ENCODE data around the gene STUB1.

STUB1 gene

GRCh38 chr16:714558-715476 lies 34.6 kb downstream of the STUB1 start, which contains the start of gene METRN:
Gene METRN (plus strand): TSS chr16:715118. CDS start chr16:715290, 172 bp downstream.
- peak; percentile 79 for DNase-seq

DNA sequence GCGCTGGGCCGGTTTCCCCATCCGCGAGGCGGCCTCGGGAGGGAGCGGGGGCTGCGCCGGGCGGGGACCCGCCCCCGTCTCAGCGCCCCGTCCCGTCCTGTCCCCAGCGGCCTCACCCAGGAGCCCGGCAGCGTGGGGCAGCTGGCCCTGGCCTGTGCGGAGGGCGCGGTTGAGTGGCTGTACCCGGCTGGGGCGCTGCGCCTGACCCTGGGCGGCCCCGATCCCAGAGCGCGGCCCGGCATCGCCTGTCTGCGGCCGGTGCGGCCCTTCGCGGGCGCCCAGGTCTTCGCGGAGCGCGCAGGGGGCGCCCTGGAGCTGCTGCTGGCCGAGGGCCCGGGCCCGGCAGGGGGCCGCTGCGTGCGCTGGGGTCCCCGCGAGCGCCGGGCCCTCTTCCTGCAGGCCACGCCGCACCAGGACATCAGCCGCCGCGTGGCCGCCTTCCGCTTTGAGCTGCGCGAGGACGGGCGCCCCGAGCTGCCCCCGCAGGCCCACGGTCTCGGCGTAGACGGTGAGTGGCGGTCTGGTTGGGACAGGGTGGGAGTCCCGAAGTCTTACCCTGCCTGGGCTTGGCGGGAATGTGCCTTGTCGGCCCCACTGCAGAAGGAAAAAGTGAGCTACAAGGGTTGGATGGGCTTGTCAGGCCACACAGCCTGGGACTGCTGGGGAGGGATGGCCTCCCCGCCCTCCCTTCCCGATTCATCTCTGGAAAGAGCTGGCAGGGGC lies 35.4 kb downstream of the STUB1 start:
- DNase-seq: no peak

GRCh38 chr16:716200-716568 lies 36.0 kb downstream of the STUB1 start:
- DNase-seq: no peak

DNA sequence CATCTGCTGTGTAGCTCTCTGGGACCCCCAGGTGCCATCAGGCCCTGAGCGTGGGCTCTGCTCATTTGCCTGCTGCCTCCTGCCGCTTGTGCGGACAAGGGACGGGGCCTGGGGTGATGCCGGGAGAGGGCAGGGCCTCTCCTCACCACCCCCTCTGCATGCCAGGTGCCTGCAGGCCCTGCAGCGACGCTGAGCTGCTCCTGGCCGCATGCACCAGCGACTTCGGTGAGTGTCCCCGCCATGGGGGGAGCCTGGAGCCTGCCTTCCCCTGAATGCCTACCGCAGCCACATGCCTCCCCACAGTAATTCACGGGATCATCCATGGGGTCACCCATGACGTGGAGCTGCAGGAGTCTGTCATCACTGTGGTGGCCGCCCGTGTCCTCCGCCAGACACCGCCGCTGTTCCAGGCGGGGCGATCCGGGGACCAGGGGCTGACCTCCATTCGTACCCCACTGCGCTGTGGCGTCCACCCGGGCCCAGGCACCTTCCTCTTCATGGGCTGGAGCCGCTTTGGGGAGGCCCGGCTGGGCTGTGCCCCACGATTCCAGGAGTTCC lies 36.6 kb downstream of the STUB1 start:
- no peak for DNase-seq

- no peak for DNase-seq
Observed at GRCh38 chr16:717450-718245, 37.4 kb downstream of the STUB1 start.

DNA sequence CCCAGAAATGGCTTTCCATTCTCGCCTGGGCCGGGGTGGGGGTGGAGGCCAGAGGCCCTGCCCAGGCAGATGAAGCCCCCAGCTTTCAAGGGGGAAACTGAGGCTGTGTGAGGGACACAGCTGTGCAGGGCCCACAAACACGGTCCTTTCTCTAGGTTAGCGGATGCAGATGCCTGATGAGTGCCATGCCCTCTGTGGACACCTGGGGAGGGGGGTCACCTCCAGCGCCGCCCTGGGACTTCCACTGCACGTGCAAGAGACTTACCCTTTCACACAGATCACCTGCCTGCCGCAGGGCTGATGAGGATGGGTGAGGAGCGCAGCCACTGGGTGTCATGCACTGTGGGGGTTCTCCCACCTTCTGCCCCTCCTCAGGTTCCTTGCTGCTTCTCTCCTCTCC lies 38.2 kb downstream of the STUB1 start:
- DNase-seq: no peak

DNA sequence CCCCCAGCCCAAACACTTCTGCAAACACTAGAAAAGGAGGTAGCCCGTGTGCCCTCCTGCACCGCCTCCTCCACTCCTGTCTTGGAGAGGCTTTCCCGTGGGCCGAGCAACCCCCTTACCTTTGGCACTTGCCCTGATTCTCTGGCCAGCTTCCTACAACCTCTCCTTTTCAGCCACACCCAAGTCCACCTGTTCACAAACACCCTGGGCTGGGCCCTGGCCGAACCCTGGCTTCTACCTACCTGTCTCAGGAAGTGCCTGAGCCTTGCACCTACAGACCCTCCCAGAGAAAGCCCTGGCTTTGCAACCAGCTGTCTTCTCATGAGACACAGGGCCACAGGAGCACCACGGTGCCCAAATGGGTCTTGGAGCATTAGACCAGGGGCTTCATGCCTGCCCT lies 38.7 kb downstream of the STUB1 start:
- DNase-seq: no peak

DNA sequence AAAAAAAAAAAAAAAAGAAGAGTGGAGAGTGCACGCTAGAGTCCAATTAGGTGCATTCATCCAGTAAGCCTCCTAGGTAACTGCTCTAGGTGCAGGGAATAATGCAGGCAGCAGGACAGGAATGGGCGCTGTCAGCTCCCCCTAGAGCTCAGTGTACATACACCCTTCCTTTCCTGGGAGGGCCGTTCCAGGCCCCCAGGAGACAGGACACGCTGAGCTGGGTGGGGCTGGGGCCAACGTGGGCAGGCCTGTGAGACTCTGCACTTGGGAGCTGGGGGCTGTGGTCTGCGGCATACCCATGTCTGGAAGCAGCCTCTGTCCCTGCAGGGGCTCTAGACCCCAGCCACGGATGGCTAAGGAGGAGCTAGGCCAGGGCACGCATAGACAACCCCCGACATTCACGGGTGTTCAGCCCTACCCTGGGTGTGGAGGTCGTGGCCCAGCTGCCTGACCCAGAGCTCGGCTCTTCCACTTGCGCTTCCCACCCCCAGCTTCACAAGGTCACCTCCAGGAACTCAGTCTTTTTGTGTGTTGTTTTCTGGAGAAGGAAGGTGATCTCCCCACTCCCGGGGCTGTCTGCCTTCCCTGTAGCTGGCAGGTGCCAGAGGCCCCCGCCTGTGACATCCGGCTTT lies 39.7 kb downstream of the STUB1 start:
- no peak for DNase-seq

- no peak for DNase-seq
Observed at GRCh38 chr16:720447-720989, 40.3 kb downstream of the STUB1 start.

- peak; percentile 69 for DNase-seq
Observed at GRCh38 chr16:720990-721764, 41.0 kb downstream of the STUB1 start, which contains the start of gene ANTKMT. Gene ANTKMT (plus strand): TSS chr16:721146. CDS start chr16:721275, 129 bp downstream.

GRCh38 chr16:721765-722540 lies 41.7 kb downstream of the STUB1 start:
- peak; percentile 15 for DNase-seq

- no peak for DNase-seq
Observed at GRCh38 chr16:722835-723633, 42.8 kb downstream of the STUB1 start.

- DNase-seq: no peak
Observed at GRCh38 chr16:723695-724094, 43.5 kb downstream of the STUB1 start.

DNA sequence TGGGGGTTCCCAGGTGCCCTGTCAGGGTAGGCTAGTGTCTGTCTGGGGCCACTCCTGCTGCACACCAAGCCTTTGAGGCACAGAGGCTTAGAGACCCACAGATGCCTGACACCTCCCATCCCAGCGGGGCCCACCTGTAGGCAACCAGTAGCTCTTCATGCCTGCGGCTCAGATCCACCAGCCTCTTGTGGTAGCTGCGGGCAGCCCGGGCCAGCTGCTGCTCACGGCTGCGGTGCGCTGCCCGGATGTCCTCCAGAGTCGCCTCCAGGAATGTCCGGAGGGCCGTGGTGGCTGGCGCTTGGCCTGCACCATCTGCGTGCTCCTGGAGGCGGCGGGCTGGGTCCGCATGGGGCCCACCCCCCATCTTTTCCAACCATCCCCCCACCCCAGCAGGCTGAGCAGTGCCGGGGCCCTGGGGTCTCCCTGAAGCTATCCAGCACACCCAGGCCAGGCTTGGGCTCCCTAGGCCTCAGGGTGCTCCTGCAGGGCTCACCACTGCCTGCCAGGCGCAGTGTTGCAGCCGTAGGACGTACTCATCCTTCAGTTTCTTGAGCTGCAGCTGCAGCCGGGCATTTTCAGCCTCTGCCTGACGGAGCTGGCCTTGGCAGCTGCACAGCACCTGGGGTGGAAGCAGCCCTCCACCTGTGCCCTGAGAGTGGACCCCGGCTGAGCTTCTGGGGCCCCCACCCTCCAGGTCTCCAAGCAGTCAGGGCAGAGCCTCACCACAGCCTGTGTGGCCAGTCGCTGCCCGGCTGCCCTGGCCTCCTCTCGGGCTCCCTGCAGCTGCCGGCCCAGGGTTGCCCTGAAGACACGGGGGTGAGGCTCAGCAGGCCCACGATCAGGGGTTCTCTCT lies 44.2 kb downstream of the STUB1 start:
- no peak for DNase-seq

- DNase-seq: no peak
Observed at GRCh38 chr16:725041-725376, 44.8 kb downstream of the STUB1 start.

DNA sequence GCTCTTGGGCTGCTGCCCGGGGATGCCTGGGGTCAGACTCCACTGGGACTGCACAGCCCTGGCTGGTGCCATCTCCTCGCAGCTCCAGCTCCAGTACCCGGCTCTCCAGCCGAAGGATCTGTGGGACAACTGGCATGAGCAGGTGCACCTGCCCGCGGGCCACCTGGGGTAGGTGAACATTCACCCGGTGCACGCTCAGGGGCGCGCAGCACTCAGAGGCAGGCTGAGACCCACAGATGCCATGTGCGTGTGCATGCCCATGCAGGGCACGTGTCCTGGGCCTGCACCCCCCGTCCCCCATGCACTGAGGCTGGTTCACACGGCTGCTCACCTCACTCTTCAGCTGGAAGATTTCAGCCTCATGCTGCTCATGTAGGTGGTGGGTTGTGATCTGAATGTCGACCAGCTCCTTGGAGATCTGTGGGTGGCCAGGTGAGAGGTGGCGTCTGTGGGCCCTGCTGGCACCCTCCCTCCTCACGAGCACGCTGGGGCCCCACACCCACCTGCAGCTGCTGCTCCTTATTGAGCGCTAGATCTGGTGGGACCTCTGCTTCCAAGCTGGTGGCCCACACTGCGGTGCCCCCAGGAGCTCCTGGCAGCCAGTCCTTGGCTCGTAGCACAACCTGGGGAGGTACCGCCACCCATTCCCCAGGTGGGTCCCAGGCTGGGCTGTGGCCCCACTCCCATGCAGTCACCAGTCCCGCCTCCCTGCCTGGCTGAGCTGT lies 45.4 kb downstream of the STUB1 start:
- DNase-seq: no peak

GRCh38 chr16:726188-726437 lies 45.9 kb downstream of the STUB1 start:
- no peak for DNase-seq

All from CD4-positive, alpha-beta T cell treated with Interleukin-4 for 4 hours (primary cell).